K562 (cell line): ENCODE measurements around the gene SLC39A11. TPM values are rescaled to one million over a fixed set of nuclear protein-coding genes. Genes with fewer than 3 reads are reported as not detected.

Experiments
- ATAC-seq: fragments of 200-7000 bp; cut with Tn5 transposase; 3 replicates; pipeline ENCODE4 v1.9.1; 2020; ENCODE audit warnings: moderate library complexity
- BruUV-seq: library from RNA; stranded (reverse); fragments of 400-500 nt; replicated peaks from 2 replicates; lab custom pipeline; 2021; lab: Mats Ljungman, UMichigan
- CTCF ChIA-PET: fragments of 300-600 bp; formaldehyde crosslinking; extraction: SDS; loops from one replicate; lab custom pipeline; 2021; ENCODE audit warnings: low intra/inter-chr PET ratio; lab: Yijun Ruan, JAX
- POLR2A ChIA-PET: fragments of 300-600, 350-650 bp; sonication (Branson Sonifier 250); formaldehyde crosslinking; extraction: SDS; loops from one replicate; lab custom pipeline; 2021; ENCODE audit warnings: antibody characterized with exemption, inconsistent platforms; lab: Yijun Ruan, JAX
- DNase-seq, 4 experiments: peaks; one replicate each; pipeline versions ENCODE4 v3.0.0 to v3.0.0-alpha.2; 2011 to 2018; ENCODE audit warnings: low spot score in 3 of 4, mixed read lengths in 3 of 4; ENCODE audit errors: extremely low read depth in 1 of 4
- FAIRE-seq: peaks from 2 replicates; lab custom pipeline; 2011; peaks lifted over from hg19 to GRCh38; lab: Jason Lieb, UNC
- H2AFZ ChIP-seq: 2 replicates; pipeline ENCODE4 v1.6.0; 2011; ENCODE audit warnings: low read depth, low read length, control low read depth, inconsistent platforms
- H3K27ac ChIP-seq: fragments of 200-600 bp; 3 replicates; pipeline ENCODE4 v1.8.0; 2011; ENCODE audit warnings: low read depth, mild to moderate bottlenecking, control low read depth, inconsistent platforms, low read length, moderate library complexity, mixed read lengths; ENCODE audit errors: extremely low read depth
- H3K27me3 ChIP-seq, 2 experiments: fragments of 300-600 bp in 1 of 2; 2 replicates in 1 of 2; 3 replicates in 1 of 2; pipeline versions ENCODE4 v1.6.0 to v1.8.0; 2011; ENCODE audit warnings: inconsistent platforms in 2 of 2, low read length in 2 of 2, mild to moderate bottlenecking in 1 of 2, mixed read lengths in 1 of 2, moderate library complexity in 1 of 2; ENCODE audit not compliant: control insufficient read depth in 2 of 2, insufficient read depth in 2 of 2
- H3K36me3 ChIP-seq: fragments of 300-600 bp; 3 replicates; pipeline ENCODE4 v1.8.0; 2011; ENCODE audit warnings: mild to moderate bottlenecking, low read length, inconsistent platforms; ENCODE audit not compliant: control insufficient read depth, insufficient read depth
- H3K4me1 ChIP-seq, 2 experiments: fragments of 200-600 bp in 1 of 2; replicated peaks in 1 of 2; 2 replicates in 1 of 2; 3 replicates in 1 of 2; pipeline versions ENCODE4 v1.5.1 to v1.8.0; 2011; ENCODE audit warnings: inconsistent platforms in 2 of 2, low read length in 2 of 2, mild to moderate bottlenecking in 1 of 2, mixed read lengths in 1 of 2, moderate library complexity in 1 of 2; ENCODE audit not compliant: control insufficient read depth in 2 of 2, insufficient read depth in 2 of 2
- H3K4me2 ChIP-seq: 2 replicates; pipeline ENCODE4 v1.6.1; 2011; ENCODE audit warnings: low read length, control low read depth, inconsistent platforms, mixed read lengths; ENCODE audit not compliant: insufficient read depth
- H3K4me3 ChIP-seq: fragments of 200-600 bp; sonication (generic), shearing (Covaris generic); 2 replicates; pipeline ENCODE4 v1.5.1; 2016; ENCODE audit warnings: control low read depth, inconsistent platforms
- H3K79me2 ChIP-seq: fragments of 200-600 bp; 3 replicates; pipeline ENCODE4 v1.8.0; 2011; ENCODE audit warnings: low read length, inconsistent platforms; ENCODE audit not compliant: control insufficient read depth, insufficient read depth
- H3K9ac ChIP-seq, 2 experiments: 2 replicates each; pipeline versions ENCODE4 v1.6.0 to v1.6.1; 2011; ENCODE audit warnings: low read depth in 2 of 2, low read length in 2 of 2, control low read depth in 1 of 2, inconsistent platforms in 1 of 2, mild to moderate bottlenecking in 1 of 2, mixed read lengths in 1 of 2; ENCODE audit not compliant: insufficient read depth in 1 of 2
- H3K9me1 ChIP-seq: one replicate; pipeline ENCODE4 v1.6.0; 2011; ENCODE audit warnings: inconsistent platforms, mild to moderate bottlenecking, low read length, moderate library complexity; ENCODE audit not compliant: control insufficient read depth, insufficient read depth
- H3K9me3 ChIP-seq: replicated peaks from 2 replicates; pipeline ENCODE4 v1.5.1; 2011; ENCODE audit warnings: low read depth, low read length, inconsistent platforms; ENCODE audit not compliant: control insufficient read depth, insufficient read depth
- H4K20me1 ChIP-seq: replicated peaks from 2 replicates; pipeline ENCODE4 v1.6.1; 2011; ENCODE audit warnings: low read length, inconsistent platforms, mixed read lengths; ENCODE audit not compliant: control insufficient read depth, insufficient read depth
- CLOCK ChIP-seq: fragments of 250-450 bp; sonication (Bioruptor Pico); IDR thresholded peaks from 2 replicates; pipeline ENCODE4 v1.4.0; 2020; ENCODE audit warnings: mild to moderate bottlenecking, moderate library complexity, borderline replicate concordance
- KAT8 ChIP-seq: fragments of 450-650 bp; IDR thresholded peaks from 2 replicates; pipeline ENCODE4 v1.6.1; 2016; ENCODE audit warnings: low read depth, mild to moderate bottlenecking
- POLR2AphosphoS2 ChIP-seq: IDR thresholded peaks from 2 replicates; pipeline ENCODE4 v1.6.1; 2012; ENCODE audit warnings: low read length, improper control_type of control experiment
- RNF219 ChIP-seq: fragments of 250-450 bp; sonication (Bioruptor Pico); IDR thresholded peaks from 2 replicates; pipeline ENCODE4 v1.5.0; 2022; ENCODE audit warnings: mild to moderate bottlenecking
- SETDB1 ChIP-seq: IDR thresholded peaks from one replicate; pipeline ENCODE4 v1.6.1; 2012; ENCODE audit warnings: low read length, control low read depth, inconsistent platforms
- SMARCA4 ChIP-seq: fragments of 450-650 bp; IDR thresholded peaks from 2 replicates; pipeline ENCODE4 v1.6.1; 2016
- THAP7 ChIP-seq: fragments of 250-450 bp; sonication (Bioruptor Pico); IDR thresholded peaks from 2 replicates; pipeline ENCODE4 v1.5.0; 2021
- U2AF2 ChIP-seq: fragments of 200-400 bp; formaldehyde crosslinking; optimal IDR thresholded peaks from 2 replicates; pipeline ENCODE3; 2017; ENCODE audit warnings: low read depth, mild to moderate bottlenecking, low read length
- ZNF12 ChIP-seq: sonication (generic); formaldehyde crosslinking; IDR thresholded peaks from 2 replicates; pipeline ENCODE4 v1.4.0; 2020; ENCODE audit warnings: mild to moderate bottlenecking, missing genetic modification reagents
- ZNF707 ChIP-seq: fragments of 250-450 bp; sonication (Bioruptor Pico); conservative IDR thresholded peaks from 2 replicates; pipeline ENCODE4 v1.8.0; 2022; ENCODE audit warnings: inconsistent platforms, mild to moderate bottlenecking, moderate library complexity
- ZNF79 ChIP-seq: fragments of 250-450 bp; sonication (Bioruptor Pico); IDR thresholded peaks from 2 replicates; pipeline ENCODE4 v1.4.0; 2020; ENCODE audit warnings: low read depth, mild to moderate bottlenecking, moderate library complexity
- WGBS: fragments of 100-300 bp; shearing (Covaris generic); methylation state at CpG from one replicate; pipeline ENCODE4 v1.1.6; 2016; ENCODE audit warnings: low coverage, mixed read lengths; ENCODE audit not compliant: insufficient coverage; ENCODE audit errors: missing lambda C conversion rate; 5-methylcytosine and 5-hydroxymethylcytosine counted together
- in situ Hi-C: fragments of 300-500 bp; cut with MboI; formaldehyde crosslinking; loops from 4 replicates; pipeline ENCODE4 v1.15.0; 2018; ENCODE audit warnings: inconsistent platforms, mixed read lengths
- intact Hi-C: fragments of 100-400 bp; cut with micrococcal nuclease; formaldehyde crosslinking; loops from 2 replicates; pipeline ENCODE4 v1.14.2; 2022
- polyA plus RNA-seq, 8 experiments: library from polyadenylated mRNA; depleted of rRNA in 4 of 8; stranded (reverse) in 5 of 8; unstranded in 3 of 8; fragments of >200 nt; fragmentation: Nextera tagmentation in 2 of 8; fragmentation: Illumina TruSeq in 1 of 8; extraction: Ambion mirVana in 2 of 8; extraction: Trizol in 1 of 8; gene quantifications; 2 replicates each; pipeline versions ENCODE4 v1.2.1 to v1.2.3, GENCODE V29; 2011 to 2014; ENCODE audit warnings: inconsistent platforms in 1 of 8, missing spikeins in 1 of 8
- total RNA-seq, 7 experiments: library from RNA; depleted of rRNA in 6 of 7; stranded (reverse); fragments of >200 nt in 6 of 7; fragmentation: Illumina TruSeq in 2 of 7; extraction: Trizol in 2 of 7; gene quantifications; 2 replicates each; pipeline versions ENCODE4 v1.2.1 to v1.2.3, GENCODE V29; 2011 to 2021; ENCODE audit warnings: low replicate concordance in 1 of 7
- TF ChIP-seq, protein P1 (sequence below): fragments of 450-650 bp; IDR thresholded peaks from 2 replicates; pipeline ENCODE4 v1.6.1; 2014; ENCODE audit warnings: low read depth, mild to moderate bottlenecking, moderate library complexity, borderline replicate concordance
- TF ChIP-seq, protein P2 (sequence below): fragments of 450-650 bp; formaldehyde crosslinking; conservative IDR thresholded peaks from 2 replicates; pipeline ENCODE4 v1.4.0; 2022; ENCODE audit warnings: mild to moderate bottlenecking, missing genetic modification characterization
- TF ChIP-seq, protein P3 (sequence below): sonication (generic); formaldehyde crosslinking; IDR thresholded peaks from 2 replicates; pipeline ENCODE4 v1.8.1; 2022; ENCODE audit warnings: missing genetic modification reagents

Gene SLC39A11
- total and polyA plus RNA-seq, 9 of the 15 experiments (the other 6 are each of a cell fraction or from before 2014, with no cell fraction given): 10.5 to 26.4 (median 13.4) TPM

DNA sequence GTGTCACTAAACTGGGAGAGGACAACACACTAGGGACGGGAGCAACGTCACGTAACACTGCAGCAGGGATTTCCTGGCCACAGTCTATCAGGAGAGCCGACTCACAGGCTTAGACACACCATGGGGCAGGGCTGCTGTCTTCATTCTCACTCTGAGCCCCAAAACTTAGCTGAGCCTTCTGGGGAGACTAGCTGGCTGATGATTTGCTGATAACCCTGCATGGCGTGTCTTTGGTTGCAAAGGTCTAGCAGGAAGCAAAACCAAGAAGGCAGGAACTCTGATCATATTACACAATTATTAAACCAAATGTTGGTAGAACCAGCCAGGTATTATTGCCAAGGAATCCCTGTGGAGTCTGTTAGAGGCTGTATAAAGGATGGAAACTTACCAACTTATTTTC, 345.0 kb downstream of the SLC39A11 start:
- WGBS: 62% methylated on average over 5 of the region's 5 CpGs
- Histone ChIP-seq H3K27ac (no peak overlapping the region), H3K4me3 (no peak overlapping the region), H2AFZ (no peak overlapping the region), H3K36me3 (no peaks in the 10 kb centered on the region), H3K4me1 (no peaks in the 10 kb centered on the region; a peak in 1 of 5 replicates), H3K79me2 (no peaks in the 10 kb centered on the region), H3K27me3 (no peaks in the 10 kb centered on the region), H3K9ac (no peak overlapping the region), H3K9me3 (no peaks in the 10 kb centered on the region), H3K4me2 (no peak overlapping the region), H4K20me1 (no peaks in the 10 kb centered on the region), H3K9me1 (no peaks in the 10 kb centered on the region)
- no TSS peak for BruUV-seq
- ChIA-PET CTCF (no interaction called here), POLR2A (interaction anchor here (1.1 kb wide), 1 partner anchor 12 kb away, joined by 4 read pairs; no protein-coding TSS in a partner anchor)
- intact Hi-C loops: no loop called here
- FAIRE-seq (no peak), DNase-seq (no peak), ATAC-seq (no peak)
- in situ Hi-C loops: no loop called here
- no peak for TF ChIP-seq U2AF2
- no peak for TF ChIP-seq POLR2AphosphoS2
- TF ChIP-seq ZNF12 (CRISPR knock-in tag): no peak
- TF ChIP-seq, protein P1, sequence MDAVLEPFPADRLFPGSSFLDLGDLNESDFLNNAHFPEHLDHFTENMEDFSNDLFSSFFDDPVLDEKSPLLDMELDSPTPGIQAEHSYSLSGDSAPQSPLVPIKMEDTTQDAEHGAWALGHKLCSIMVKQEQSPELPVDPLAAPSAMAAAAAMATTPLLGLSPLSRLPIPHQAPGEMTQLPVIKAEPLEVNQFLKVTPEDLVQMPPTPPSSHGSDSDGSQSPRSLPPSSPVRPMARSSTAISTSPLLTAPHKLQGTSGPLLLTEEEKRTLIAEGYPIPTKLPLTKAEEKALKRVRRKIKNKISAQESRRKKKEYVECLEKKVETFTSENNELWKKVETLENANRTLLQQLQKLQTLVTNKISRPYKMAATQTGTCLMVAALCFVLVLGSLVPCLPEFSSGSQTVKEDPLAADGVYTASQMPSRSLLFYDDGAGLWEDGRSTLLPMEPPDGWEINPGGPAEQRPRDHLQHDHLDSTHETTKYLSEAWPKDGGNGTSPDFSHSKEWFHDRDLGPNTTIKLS: no peak
- TF ChIP-seq RNF219: no peak
- TF ChIP-seq SETDB1: no peak
- no peak for TF ChIP-seq CLOCK (CRISPR knock-in tag)
- TF ChIP-seq, protein P2, sequence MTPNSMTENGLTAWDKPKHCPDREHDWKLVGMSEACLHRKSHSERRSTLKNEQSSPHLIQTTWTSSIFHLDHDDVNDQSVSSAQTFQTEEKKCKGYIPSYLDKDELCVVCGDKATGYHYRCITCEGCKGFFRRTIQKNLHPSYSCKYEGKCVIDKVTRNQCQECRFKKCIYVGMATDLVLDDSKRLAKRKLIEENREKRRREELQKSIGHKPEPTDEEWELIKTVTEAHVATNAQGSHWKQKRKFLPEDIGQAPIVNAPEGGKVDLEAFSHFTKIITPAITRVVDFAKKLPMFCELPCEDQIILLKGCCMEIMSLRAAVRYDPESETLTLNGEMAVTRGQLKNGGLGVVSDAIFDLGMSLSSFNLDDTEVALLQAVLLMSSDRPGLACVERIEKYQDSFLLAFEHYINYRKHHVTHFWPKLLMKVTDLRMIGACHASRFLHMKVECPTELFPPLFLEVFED (CRISPR knock-in tag): no peak
- no peak for TF ChIP-seq KAT8
- TF ChIP-seq, protein P3, sequence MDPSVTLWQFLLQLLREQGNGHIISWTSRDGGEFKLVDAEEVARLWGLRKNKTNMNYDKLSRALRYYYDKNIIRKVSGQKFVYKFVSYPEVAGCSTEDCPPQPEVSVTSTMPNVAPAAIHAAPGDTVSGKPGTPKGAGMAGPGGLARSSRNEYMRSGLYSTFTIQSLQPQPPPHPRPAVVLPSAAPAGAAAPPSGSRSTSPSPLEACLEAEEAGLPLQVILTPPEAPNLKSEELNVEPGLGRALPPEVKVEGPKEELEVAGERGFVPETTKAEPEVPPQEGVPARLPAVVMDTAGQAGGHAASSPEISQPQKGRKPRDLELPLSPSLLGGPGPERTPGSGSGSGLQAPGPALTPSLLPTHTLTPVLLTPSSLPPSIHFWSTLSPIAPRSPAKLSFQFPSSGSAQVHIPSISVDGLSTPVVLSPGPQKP (CRISPR knock-in tag): no peak
- TF ChIP-seq ZNF79 (CRISPR knock-in tag): no peak
- TF ChIP-seq ZNF707 (CRISPR knock-in tag): no peak
- no peak for TF ChIP-seq SMARCA4
- no peak for TF ChIP-seq THAP7 (CRISPR knock-in tag)
